A673 (cell line): ENCODE results near the gene KIAA0319L. TPM values are rescaled to one million over a fixed set of nuclear protein-coding genes. Genes with fewer than 3 reads are reported as not detected.

Experiments used
- BruUV-seq: library from RNA; stranded (reverse); fragments of 400-500 nt; replicated peaks from 2 replicates; lab custom pipeline; 2021; lab: Mats Ljungman, UMichigan
- CTCF ChIA-PET: fragments of 300-600 bp; sonication (Branson Sonifier 250); formaldehyde crosslinking; loops from one replicate; lab custom pipeline; 2022; ENCODE audit warnings: antibody characterized with exemption; lab: Charles Lee
- POLR2A ChIA-PET: fragments of 300-600 bp; sonication (Branson Sonifier 250); formaldehyde crosslinking; loops from one replicate; lab custom pipeline; 2022; ENCODE audit warnings: antibody characterized with exemption; ENCODE audit not compliant: low non-redundant PET; lab: Charles Lee
- DNase-seq: peaks from one replicate; pipeline ENCODE4 v3.0.0-alpha.2; 2015; ENCODE audit warnings: low spot score
- H3K27ac ChIP-seq: fragments of 200-600 bp; sonication (generic); 2 replicates; pipeline ENCODE4 v1.5.1; 2016; ENCODE audit warnings: mixed run types, low read depth, mild to moderate bottlenecking, mixed read lengths, antibody characterized with exemption, low read length; ENCODE audit not compliant: poor library complexity, severe bottlenecking
- H3K27me3 ChIP-seq: fragments of 200-600 bp; sonication (generic); replicated peaks from 2 replicates; pipeline ENCODE4 v1.6.1; 2017; ENCODE audit warnings: mixed run types, low read depth, mild to moderate bottlenecking, mixed read lengths, antibody characterized with exemption, low read length; ENCODE audit not compliant: insufficient read depth, poor library complexity
- H3K36me3 ChIP-seq: fragments of 200-600 bp; sonication (generic); 2 replicates; pipeline ENCODE4 v1.6.1; 2016; ENCODE audit warnings: mixed run types, mild to moderate bottlenecking, mixed read lengths, antibody characterized with exemption, low read length; ENCODE audit not compliant: insufficient read depth, poor library complexity, severe bottlenecking
- H3K4me1 ChIP-seq: fragments of 200-600 bp; sonication (generic); 2 replicates; pipeline ENCODE4 v1.6.1; 2017; ENCODE audit warnings: mixed run types, mild to moderate bottlenecking, mixed read lengths, antibody characterized with exemption, low read length; ENCODE audit not compliant: insufficient read depth, poor library complexity, severe bottlenecking
- H3K4me3 ChIP-seq: fragments of 200-600 bp; sonication (generic); 2 replicates; pipeline ENCODE4 v1.5.1; 2016; ENCODE audit warnings: low read depth, mixed run types, mild to moderate bottlenecking, mixed read lengths, low read length; ENCODE audit not compliant: poor library complexity, severe bottlenecking
- H3K9me3 ChIP-seq: fragments of 200-600 bp; sonication (generic); 2 replicates; pipeline ENCODE4 v1.6.1; 2016; ENCODE audit warnings: mixed run types, low read depth, mild to moderate bottlenecking, mixed read lengths, antibody characterized with exemption, low read length; ENCODE audit not compliant: poor library complexity, severe bottlenecking
- EZH2 ChIP-seq: fragments of 200-600 bp; sonication (generic); IDR thresholded peaks from 2 replicates; pipeline ENCODE4 v1.6.1; 2017; ENCODE audit warnings: borderline replicate concordance, low read depth, mild to moderate bottlenecking, mixed read lengths, antibody characterized with exemption, low read length; ENCODE audit not compliant: poor library complexity, severe bottlenecking
- intact Hi-C: fragments of 100-400 bp; cut with micrococcal nuclease; formaldehyde crosslinking; loops from one replicate; pipeline ENCODE4 v1.10.0; 2022; ENCODE audit not compliant: unreplicated experiment
- total RNA-seq: library from RNA; stranded (reverse); gene quantifications from 2 replicates; pipeline ENCODE4 v1.2.3, GENCODE V29; 2021
- TF ChIP-seq, protein P1 (sequence below): fragments of 300-800, 200-600 bp; sonication (generic); conservative IDR thresholded peaks from 2 replicates; pipeline ENCODE4 v1.5.1; 2017; ENCODE audit warnings: low read depth, mild to moderate bottlenecking, antibody characterized with exemption, low read length, moderate library complexity, mixed read lengths

Gene KIAA0319L
- total RNA-seq, 1 experiment from 2014 or later = 33.7 TPM

DNA sequence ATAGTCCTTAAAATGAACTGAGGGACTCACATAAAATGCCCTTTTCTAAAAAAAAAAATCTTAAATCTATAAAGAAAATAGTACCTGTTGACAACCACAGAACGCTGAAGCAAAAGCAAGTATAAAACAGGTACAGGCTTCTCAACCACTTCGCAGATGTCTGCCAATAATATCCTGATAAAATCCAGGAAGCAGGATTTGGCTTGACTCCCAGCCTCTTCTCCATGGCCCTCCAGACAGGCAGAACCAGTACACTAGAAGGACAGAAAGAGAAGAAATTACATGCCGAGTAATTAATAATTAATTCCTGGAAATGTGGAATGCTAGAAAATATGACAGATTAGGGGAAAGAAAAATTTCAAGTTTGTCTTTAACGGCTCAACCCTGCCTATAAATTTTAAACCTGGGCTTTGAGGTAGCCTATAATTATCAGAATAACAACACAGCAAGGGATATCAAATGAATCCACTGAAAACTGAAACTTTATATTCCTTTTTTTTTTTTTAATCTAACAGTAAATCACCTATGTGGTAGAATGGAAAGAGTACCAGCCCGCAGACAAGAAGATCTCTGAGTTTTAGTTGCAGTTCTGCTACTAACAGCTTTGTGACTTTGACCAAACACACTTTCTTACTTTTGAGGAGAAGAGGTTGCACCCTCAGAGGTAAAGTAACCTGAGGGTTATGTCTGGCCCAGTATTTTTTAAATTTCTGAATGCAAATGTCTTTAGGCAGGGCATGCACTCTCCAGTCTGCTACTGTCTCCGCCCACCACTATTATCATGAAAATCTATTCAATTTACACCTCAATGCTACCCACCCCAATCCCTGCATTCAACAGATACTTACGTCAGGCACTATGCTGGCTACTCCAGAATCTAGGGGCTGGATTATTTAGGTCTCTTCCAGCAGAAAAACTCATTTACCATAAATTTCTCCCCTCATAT lies 2.7 kb downstream of the KIAA0319L start:
- POLR2A ChIA-PET = no interaction called here
- Histone ChIP-seq H3K27me3 (no peaks in the 10 kb centered on the region), H3K36me3 (peaks cover 31% of the 10 kb centered on the region), H3K9me3 (no peaks in the 10 kb centered on the region), H3K27ac (no peak overlapping the region), H3K4me3 (no peak overlapping the region), H3K4me1 (peaks cover 14% of the 10 kb centered on the region)
- BruUV-seq = no TSS peak
- no peak for TF ChIP-seq EZH2
- TF ChIP-seq, protein P1, sequence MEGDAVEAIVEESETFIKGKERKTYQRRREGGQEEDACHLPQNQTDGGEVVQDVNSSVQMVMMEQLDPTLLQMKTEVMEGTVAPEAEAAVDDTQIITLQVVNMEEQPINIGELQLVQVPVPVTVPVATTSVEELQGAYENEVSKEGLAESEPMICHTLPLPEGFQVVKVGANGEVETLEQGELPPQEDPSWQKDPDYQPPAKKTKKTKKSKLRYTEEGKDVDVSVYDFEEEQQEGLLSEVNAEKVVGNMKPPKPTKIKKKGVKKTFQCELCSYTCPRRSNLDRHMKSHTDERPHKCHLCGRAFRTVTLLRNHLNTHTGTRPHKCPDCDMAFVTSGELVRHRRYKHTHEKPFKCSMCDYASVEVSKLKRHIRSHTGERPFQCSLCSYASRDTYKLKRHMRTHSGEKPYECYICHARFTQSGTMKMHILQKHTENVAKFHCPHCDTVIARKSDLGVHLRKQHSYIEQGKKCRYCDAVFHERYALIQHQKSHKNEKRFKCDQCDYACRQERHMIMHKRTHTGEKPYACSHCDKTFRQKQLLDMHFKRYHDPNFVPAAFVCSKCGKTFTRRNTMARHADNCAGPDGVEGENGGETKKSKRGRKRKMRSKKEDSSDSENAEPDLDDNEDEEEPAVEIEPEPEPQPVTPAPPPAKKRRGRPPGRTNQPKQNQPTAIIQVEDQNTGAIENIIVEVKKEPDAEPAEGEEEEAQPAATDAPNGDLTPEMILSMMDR = no peak
- intact Hi-C loops = loop anchor here (5.0 kb wide), 1 partner anchor 362 kb away; the partner anchor contains the start of gene SFPQ
- CTCF ChIA-PET = no interaction called here
- no peak for DNase-seq

DNA sequence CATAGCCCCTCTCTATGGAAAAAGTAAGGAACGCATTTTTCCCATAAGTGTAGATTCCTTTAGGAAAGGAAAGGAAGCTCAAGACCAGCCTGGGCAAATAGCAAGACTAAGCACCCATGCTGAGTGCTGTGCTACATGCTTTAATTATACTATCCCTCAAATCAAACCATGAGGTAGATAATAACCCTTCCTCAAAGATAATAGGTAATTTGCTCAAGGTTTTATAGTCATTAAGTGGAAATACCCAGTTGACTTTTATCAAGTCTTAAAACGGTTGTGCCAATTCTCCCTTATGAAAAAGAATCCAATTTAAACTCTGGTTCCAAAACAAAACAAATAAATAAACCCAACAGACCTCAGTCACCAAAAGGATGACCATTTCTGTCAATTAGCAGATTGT lies 3.4 kb downstream of the KIAA0319L start:
- ChIA-PET POLR2A (no interaction called here), CTCF (no interaction called here)
- Histone ChIP-seq H3K27ac (no peak overlapping the region), H3K4me1 (peaks cover 8% of the 10 kb centered on the region), H3K36me3 (peaks cover 31% of the 10 kb centered on the region), H3K9me3 (no peaks in the 10 kb centered on the region), H3K27me3 (no peaks in the 10 kb centered on the region), H3K4me3 (no peak overlapping the region)
- no TSS peak for BruUV-seq
- TF ChIP-seq, protein P1 = no peak
- no peak for TF ChIP-seq EZH2
- no peak for DNase-seq
- intact Hi-C loops = no loop called here

DNA sequence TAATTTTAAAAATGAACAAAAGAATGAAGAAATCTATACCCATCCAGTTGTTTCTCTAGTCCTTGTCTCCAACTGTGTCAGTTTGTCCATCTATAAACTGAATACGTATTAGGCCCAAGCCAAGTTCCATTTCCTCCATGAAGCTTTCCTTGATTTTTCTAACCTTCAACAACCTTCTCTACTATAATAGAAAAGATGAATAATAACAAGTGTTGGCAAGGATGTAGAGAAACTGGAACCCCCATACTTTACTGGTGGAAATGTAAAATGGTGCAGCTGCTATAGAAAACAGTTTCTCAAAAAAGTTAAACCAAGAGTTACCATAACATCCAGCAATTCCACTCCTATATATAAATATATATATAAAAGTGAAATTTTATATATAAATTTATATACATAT lies 10.6 kb downstream of the KIAA0319L start:
- peaks cover 21% of the 10 kb centered on the region for H3K36me3 ChIP-seq
- peaks cover 27% of the 10 kb centered on the region for H3K4me1 ChIP-seq
- ChIA-PET POLR2A (no interaction called here), CTCF (no interaction called here)
- no peak for TF ChIP-seq EZH2
- TF ChIP-seq, protein P1 = no peak
- H3K27me3 ChIP-seq = no peaks in the 10 kb centered on the region
- no peak overlapping the region for H3K27ac ChIP-seq
- no TSS peak for BruUV-seq
- H3K9me3 ChIP-seq = no peaks in the 10 kb centered on the region
- DNase-seq = no peak
- intact Hi-C loops = no loop called here
- no peak overlapping the region for H3K4me3 ChIP-seq
